CD4-positive, alpha-beta T cell treated with Interleukin-15 for 4 hours (primary cell): ENCODE data around the gene BTN2A1.
"Not testable (repeated sequence)": the region's sequence is repeated elsewhere in the genome, so short reads cannot be mapped to it uniquely, and the experiment has no call there.

Experiments used
- DNase-seq: peaks from one replicate; pipeline ENCODE4 v3.0.0-alpha.2; 2020; ENCODE audit warnings: low spot score

BTN2A1 gene

DNA sequence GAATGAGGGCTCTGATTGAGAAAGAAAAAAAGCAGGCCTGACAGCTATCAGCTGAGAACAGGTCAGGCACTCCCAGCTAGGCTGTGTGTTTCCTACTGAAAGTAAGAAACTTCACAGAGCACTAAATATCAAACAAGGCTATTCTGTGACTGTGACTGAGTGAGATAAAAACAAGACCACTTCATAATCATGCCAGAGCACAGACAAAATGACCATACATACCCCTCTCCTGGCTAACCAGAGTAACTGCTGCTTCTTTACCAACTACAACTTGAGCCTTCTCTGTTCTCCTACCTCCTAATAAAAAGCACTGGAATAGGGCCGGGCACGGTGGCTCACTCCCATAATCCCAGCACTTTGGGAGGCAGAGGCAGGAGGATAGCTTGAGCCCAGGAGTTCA is 35.5 kb downstream of the BTN2A1 start:
- no peak for DNase-seq

DNA sequence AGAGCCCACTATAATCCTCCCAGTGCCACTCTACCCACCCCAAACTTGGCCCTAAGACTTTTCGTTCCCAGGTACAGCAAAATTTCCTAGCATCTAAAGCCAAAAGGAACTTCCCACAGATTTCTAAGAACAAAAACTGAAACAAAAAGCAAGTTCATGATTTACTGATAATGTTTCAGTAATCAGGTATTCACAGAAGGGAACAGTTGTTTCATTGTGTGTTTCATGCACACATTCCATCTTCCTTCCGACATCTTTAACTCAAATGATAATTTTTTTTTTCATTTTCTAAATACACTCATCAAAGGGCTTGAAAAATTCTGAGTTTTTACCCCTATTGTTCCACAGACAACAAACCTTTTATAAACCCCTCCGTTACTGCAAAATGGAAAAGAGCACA is 36.4 kb downstream of the BTN2A1 start:
- DNase-seq = no peak

DNA sequence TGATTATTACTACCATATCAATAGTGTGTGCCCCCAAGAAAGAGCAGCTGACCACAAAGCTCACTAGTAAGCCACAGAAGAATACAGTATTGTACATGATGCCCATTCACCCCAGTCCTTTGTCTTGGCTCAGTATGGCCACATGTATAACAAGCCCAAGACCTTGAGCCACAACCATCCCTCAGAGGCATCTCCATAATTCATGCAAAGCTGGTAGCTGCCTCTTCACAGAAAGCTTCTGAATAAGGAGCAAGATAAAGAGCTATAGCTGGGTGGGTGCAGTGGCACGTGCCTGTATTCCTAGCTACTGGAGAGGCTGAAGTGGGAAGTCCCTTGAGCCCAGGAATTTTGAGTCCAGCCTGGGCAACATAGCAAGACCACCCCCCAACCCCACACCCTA is 37.5 kb downstream of the BTN2A1 start:
- no peak for DNase-seq

DNA sequence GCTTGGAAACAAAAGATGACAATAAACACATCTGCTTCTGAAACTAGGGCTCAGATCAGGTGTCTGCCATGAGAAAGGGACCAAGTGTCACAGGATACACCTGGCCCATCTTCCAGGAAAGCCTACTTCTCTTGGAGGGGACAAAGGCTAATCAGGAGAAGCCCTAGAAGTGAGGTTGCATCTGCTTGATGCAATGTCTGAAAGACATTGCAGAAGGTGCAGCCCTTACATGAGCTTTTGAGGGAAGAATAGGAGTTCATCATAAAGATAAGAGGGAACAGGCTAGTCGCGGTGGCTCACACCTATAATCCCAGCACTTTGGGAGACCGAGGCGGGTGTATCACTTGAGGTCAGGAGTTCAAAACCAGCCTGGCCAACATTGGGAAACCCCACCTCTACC is 39.9 kb downstream of the BTN2A1 start:
- no peak for DNase-seq

DNA sequence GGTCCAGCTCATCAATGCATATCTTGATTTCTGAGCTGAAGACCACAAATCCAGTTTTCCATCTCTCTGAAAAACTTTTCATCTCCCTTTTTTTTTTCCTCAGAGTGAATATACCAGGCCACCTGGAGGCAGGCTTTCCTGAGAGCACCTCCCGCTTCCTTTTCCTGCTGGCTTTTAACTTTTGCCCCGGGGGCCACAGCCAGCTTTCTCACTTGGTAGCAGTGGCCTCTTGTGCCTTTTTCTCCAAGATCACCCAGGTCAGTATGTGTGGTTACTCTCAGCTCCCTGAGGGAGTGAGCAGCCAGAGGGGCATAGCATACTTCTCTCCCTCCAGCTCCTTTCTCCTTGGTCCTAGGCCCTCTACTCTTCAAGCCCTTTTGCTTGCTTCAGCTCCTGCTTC is 42.3 kb downstream of the BTN2A1 start, which contains the start of gene BTN1A1:
BTN1A1 (plus strand) TSS at position 202 of the 400 bp plus-strand sequence. CDS start 984 bp downstream, outside the sequence.
- no peak for DNase-seq

DNA sequence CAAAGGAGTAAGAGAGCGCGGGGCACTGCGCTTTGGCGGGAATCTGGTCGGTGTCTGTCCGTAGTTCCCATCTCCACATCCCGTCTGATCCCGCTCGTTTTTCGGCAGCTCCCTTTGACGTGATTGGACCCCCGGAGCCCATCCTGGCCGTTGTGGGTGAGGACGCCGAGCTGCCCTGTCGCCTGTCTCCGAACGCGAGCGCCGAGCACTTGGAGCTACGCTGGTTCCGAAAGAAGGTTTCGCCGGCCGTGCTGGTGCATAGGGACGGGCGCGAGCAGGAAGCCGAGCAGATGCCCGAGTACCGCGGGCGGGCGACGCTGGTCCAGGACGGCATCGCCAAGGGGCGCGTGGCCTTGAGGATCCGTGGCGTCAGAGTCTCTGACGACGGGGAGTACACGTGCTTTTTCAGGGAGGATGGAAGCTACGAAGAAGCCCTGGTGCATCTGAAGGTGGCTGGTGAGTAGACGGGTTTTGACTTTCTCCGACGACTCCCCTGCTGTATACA is 43.8 kb downstream of the BTN2A1 start:
- peak; percentile 17 for DNase-seq

DNA sequence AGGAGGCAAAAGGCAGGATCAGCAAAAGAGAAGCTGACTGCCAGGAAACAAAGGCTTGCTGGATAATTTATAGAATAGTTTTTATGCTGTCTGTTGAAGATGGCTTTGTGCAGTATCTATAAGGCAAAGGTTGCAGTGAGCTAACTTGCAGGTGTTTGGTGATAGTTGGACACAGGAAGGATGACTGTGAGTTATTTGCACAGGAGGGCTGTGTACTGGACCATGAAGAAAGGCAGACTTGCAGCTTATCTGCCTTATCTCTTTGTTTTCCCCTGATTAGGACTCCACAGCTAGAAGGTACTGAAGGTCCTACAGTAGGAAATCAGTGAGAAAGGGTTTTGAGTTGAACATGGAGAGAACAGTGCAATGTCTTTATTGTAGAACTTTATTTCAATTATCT is 44.4 kb downstream of the BTN2A1 start:
- DNase-seq = no peak

DNA sequence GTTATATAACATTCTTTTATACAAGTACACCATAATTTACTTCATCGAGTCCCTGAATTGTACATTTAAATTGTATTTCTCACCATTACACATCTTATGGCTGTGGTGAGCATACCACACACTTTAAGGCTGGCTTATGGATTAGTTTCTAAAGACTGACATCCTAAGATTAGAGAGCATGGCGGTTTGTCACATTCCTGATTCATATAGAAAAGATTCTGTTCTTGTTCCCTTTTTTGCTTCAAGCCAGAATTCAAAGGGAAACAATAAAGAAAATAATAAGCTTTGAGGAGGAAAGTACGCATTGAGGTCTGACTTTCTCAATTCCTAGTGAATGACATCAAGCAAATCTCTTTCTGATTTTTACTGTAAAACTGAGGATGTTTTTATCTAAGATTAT is 44.9 kb downstream of the BTN2A1 start:
- DNase-seq = no peak

DNA sequence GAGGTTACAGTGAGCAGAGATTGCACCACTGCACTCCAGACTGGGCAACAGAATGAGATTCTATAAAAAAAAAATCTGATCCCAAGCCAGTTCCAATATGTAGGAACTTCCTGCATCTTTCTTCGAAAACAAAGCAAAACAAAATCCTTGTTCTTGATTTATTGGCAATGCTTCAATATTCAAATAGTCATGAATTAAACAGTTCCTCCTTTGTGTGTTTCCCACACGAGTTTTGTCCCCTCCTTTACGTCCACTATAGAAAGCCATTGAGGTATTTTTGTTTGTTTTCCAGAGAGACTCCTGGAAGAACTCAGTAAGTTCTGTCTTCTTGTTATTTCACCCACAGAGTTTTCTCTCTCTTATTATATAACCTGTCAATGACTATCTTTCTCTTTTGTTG is 49.9 kb downstream of the BTN2A1 start:
- DNase-seq = no peak

DNA sequence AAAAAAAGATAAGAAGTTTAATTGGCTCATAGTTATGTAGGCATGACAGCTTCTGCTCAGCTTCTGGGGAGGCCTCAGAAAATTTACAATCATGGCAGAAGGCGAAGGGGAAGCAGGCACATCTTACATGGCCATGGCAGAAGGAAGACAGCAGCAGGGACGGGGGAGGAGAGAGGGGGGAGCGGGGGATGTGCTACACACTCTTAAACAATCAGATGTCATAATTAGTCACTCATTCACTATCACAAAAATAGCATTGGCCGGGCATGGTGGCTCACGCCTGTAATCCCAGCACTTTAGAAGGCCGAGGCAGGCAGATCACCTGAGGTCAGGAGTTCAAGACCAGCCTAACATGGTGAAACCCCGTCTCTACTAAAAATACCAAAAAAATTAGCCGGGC is 53.3 kb downstream of the BTN2A1 start:
- not testable (repeated sequence) for DNase-seq

DNA sequence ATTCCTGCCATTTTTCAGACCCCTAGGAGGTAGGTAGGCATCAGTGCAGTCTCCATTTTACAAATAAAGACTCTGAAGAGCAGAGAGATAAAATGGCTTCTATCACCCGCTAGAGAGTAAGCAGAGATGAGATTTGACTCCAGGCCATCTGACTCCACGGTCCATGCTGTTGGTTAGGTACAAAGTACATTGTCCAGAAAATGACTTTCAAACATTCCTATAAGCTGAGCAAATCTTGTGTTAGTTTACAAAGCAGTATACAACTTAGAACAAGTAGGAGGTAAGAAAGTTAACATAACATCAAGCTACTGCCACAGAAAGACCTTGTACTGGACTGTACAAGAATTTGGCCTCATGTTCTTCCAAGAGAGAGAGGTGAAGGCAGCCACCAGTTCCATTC is 57.2 kb downstream of the BTN2A1 start:
- DNase-seq = no peak

DNA sequence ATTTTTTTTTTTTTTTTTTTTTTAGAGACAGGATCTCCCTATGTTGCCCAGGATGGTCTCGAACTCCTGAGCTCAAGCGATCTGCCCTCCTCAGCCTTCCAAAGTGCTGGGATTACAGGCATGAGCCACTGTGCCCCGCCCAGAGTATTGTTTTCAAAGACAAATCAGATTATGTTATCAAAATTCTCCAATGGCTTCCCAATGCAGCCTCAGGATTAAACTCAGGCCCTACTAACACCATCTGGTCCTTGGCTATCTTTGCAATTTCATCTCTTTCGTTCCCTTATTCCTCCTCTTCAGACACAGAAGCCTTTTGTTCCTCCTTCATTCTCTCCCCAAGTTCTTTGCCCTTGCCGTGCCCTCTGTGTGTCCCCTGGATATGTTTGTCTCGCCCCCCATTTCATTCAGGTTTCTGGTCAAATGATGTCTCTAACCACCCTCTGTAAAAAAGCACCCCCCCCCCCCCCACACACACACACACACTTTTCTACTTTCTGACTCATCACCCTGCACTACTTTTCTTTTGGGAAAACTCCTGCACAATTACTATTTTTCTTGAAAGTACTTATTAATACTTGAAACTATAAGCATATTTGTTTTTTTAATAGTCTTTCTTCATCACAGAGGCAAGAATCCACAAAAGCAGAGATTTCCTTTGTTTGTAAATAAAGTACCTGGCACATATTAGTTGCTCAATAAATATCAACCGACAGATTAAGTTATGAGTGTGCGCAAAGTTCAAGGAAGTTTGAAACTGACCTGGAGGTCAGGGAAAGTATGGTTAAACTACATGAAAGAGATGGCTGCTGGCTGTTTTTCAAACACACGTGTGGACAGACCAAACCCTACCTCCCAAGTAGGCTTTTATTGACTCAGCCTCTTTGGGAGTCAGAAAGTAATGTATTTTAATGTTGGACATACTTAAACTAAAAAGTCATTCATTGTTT is 59.0 kb downstream of the BTN2A1 start:
- no peak for DNase-seq
